ENCODE results near the gene STEAP3. TPM values are rescaled to one million over a fixed set of nuclear protein-coding genes. Genes with fewer than 3 reads are reported as not detected.

The STEAP3 gene
- total RNA-seq, 1 donor from 2014 or later: 0.15 TPM

DNA sequence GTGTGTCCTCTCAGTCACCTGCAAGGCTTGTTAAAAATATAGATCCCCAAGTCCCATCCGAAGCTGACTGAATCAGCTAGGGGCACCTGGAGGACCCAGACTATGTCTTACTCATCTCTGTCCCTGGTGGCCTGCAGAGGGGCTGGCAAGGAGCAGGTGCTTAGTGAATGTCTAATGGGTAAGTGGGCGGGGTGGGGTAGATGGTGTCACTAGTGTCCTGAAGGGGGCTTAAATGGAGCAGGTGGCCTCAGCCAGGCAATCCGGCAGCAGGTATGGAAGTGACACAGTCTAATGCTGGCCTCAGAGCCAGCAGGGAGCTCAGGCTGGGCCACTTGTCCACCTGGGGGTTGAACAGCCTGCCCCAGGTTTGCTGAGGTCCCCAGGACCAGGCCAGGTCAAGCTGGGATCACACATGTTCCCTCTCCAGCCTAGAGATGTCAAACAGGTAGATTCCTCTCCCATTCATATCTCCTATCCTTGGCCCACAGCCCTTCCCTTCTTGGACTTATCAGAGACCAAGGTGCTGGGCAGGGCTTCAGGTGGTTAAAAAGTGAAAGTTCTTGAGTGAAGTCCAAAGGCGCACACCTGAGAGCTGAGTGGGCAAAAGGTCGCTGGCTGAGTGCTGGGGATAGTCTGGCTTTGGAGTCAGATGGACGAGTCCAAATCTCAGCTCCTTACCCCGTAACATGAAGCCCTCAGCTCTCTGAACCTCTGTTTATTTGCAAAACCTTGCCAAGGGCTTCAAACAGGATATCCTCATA, 1.7 kb downstream of the STEAP3 start:
- intact Hi-C loops (cut with micrococcal nuclease): no loop called here

DNA sequence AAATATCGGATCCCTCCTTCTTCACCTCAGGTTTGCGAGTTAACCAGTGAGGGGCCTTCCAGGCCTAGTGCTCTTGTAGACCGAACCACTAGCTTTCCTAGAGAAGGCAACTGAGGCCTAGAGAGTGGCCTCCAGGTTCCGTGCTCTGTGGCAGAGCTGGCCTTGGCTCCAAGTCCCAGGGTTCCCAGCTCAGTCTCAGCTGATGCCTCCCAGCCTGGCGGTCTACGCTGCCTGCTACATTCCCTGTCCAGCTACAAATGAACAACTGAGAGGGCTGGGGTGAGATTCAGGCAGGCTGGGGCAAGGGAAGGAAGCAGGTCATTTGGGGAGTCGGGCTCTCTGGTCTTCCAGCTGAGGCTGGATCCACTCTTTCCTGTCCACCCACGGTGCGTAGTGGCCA, 2.3 kb downstream of the STEAP3 start:
- intact Hi-C loops (cut with micrococcal nuclease): no loop called here

DNA sequence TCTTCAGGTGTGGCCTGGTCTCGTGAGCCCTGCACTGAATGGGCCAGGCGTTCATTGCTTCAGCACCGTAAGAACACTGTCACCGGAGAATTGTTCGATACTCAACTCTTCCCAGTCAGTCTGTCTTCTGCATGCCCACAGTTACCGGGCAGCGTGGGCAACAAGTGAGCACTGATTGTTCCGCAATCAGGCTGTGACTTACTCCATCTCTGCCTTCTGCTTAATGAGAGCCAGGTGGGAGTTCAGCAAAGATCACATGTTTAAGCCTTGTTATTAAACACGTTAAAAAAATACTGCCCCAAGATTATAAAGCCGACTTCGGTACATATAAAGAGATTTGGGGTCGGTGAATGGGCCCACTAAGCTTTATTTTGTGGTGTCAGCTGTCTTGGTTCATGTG, 3.7 kb downstream of the STEAP3 start:
- intact Hi-C loops (cut with micrococcal nuclease): no loop called here

DNA sequence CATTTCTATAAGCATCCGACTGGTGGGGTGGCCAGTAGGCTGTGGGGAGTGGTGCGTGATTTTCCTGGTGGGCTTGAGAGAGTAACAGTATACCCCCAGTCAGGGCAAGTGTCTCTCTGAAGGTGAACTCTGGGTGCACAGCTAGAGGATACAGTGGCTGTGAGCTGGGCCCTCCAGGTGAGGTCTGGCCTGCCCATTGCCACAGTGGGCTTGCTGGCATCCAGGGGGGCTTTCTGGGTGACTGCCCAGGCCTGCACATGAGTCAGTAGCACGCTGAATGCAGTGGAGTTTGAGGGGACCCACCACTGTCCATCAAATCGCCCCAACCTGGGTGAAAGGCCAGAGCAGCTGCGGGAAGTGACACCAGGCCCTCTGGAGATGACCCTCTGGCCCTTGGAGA, 4.5 kb downstream of the STEAP3 start:
- intact Hi-C loops (cut with micrococcal nuclease): no loop called here

DNA sequence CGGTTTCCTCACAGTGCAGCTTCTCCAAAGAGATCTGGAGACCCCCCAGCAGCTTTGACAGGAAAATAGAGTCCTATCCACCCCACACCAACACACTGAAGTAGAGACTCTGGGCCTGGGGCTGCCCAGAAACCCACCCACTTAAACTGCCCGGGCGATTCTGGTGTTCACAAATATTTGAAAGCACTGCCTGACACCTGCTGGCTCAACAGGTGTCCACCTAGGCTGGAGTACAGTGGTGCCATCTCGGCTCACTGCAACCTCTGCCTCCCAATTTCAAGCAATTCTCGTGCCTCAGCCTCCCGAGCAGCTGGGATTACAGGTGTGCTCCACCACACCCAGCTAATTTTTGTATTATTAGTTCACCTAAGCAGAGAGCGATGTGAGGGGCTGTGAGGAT, 5.3 kb downstream of the STEAP3 start:
- intact Hi-C loops (cut with micrococcal nuclease): no loop called here

DNA sequence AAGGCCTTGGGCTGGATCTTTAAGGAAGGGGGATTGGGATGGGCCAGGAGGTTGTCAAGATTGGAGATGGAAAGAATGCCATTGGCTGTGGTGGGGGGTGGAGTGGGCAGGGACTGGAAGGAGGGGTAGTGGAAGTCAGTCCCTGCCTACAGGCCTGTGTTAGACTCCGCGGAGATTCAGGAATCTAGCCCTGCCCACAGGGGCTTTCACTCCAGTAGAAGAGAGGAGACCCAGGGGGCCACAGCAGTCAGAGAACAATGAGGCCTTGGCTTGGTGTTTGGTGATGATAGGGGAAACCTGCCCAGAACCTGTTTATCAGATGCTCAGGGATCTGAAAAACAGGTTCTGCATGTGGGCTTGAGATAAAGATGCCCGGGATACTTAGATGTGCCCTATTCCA, 6.1 kb downstream of the STEAP3 start:
- intact Hi-C loops (cut with micrococcal nuclease): no loop called here

DNA sequence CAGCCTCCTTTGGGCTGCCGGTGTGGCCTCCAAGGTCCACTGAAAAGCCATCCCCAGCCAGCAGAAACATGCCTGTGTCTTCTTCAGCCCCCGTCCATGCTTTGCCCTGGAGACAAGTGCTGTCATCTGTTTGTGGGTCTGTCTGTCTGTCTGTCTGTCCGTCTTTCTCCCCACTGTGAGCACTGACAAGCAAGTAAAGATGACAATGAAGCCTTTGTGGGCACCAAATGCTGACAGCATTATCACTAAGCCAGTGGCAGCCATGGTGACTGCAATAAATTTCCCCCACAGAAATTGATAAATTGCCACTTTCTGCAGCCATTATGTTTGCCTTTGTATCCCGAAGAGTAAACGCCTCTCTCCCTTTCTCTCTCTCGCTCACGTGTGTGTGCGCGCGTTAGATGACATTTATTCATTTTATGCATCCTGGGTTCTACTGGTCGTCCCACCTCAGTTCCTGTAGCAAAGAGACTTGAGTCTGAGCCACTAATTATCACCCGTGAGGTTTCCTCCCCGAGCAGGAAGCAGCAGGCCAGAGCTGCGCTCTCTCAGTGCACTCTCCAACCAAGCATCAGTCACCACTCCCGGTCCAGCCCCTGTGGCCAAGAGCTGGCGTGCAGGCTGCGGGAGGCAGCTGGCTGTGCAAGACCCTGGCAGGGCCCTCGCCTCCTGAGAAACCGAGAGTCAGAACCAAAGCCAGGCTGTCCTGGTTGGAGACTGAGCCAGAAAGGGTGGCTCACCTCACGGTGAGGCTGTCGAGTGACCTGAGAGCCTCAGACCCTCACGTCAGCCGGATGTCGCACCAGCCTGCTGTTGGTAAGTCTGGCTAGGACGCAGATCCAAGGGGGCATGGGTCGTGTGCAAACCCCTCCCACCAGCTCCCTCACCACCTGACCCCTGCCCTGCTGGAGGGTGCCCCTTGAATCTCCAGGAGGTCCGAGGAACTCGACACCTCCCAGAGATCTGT, 6.9 kb downstream of the STEAP3 start:
- intact Hi-C loops (cut with micrococcal nuclease): no loop called here

DNA sequence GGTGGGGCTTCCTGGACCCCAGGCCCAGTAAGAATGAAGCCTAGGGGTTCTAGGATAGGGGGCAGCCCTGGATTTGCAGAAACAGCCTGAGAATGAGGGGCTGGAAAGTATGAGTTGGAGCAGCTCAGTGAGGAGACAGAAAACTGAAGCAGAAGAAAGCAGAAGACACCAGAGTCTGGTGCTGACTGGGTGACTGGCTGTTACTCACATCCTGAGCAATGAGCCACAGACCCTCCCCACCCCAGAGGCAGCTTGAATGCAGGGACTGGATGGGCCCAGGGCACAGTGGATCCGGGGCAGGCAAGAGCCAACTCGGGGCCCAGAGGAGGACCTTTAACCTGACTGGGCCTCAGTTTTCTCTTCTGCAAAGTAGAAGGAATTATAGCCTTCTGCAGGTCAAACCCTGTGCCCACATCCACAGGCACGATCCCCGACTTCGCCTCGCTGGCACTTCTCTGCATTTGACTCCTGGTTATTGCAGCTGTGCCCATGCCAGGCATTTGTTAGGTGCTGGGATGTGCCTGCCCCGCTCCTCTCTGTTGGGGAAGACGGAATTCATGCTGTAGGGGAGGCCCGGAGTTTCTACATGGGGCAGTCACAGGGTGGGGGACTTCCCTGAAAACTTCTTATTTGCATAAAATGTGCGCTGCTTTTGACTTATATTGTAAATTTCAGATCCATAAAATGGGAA, 8.5 kb downstream of the STEAP3 start:
- intact Hi-C loops (cut with micrococcal nuclease): no loop called here

DNA sequence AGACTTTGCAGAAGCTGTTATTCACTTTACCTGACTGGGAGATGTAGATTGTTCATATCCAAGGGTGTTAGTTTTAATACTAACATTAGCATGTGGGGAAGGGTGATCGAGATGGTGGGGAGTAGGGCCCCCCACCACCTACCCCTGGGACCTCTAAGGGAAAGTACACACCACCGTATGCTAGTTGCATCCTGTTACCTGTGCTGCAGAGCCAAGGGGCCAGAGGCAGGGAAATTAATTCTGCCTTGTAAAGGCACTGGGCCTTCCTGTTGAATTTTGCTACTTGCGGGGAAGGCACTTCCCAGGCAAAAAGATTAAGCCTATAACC, 9.0 kb downstream of the STEAP3 start:
- intact Hi-C loops (cut with micrococcal nuclease): no loop called here

DNA sequence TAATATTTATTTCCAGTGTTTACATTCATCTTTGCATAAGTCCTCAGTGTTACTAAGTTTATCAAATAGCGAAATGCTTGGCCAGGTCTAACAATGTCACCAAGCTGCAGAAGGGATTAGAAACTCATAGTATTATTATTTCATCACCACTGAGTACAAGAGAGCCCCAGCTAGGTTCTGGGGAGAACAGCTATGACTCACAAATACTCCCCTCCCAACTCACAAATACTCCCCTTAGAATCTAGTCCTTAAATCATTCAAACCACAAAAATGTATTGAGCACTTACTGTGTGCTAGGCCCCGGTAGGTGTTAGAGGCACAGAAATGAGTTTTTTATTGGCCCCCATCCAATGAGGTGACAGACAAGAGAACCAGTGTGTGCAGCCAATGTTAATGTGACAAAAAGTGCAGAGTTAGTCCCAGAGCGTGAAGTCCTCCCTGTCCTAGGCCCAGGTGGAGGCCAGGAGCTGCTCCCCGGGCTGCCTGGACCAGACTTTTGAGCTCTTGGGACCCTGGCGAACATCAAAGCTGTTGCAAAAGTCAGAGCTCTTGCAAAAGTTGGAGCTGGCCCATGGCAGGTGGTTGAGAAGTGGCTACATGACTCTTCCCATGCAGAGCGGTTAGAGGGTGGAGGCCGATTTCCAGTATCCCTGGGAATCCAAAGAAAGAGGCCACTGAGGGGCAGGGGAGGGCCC, 9.8 kb downstream of the STEAP3 start:
- intact Hi-C loops (cut with micrococcal nuclease): no loop called here

DNA sequence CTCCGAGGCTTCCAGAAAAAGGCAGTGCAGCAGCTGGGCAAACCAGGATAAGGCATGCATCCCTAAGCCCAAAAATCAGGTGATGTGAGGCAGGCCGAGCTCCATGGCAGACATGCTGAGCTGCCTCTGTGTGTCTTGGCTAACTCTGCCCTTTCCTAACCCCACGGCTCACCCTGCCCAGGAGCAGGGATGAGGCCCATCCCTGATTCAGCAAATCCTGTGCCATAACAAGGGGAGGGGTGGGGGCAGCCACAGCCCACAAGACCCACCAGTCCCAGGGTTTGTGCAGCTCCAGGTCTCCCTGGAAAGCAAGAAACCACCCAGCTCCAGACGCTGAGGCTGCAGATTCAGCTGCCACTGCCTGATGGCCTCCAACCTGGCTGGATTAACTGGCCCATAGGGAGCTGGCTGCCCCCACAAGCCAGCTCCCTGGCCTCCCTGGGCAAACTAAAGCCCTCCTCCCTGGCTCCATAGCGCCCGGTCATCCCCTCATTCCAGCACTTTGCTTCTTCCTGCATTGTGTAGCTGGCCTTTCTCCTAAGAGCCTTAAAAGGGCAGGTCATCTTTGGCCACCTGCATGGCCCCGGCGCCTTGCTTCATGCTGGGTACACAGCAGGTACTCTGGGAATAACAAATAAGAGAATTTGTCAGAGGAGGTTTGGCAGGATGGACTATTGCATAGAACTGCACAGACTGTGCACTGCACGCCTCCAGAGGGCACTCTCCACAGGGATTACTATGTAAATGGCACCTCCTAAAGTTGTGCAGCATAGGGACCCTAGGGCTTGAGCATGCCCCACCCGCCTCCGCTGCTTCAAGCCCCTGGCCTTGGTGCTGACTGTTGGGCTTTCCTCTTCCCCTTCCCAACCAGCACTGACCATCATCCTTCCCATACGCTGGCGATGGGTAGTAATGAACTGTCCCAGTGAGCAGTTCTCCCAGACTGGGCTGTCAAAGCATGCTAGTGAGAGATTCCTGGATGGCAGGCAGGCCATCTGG, 10.7 kb downstream of the STEAP3 start:
- intact Hi-C loops (cut with micrococcal nuclease): no loop called here

DNA sequence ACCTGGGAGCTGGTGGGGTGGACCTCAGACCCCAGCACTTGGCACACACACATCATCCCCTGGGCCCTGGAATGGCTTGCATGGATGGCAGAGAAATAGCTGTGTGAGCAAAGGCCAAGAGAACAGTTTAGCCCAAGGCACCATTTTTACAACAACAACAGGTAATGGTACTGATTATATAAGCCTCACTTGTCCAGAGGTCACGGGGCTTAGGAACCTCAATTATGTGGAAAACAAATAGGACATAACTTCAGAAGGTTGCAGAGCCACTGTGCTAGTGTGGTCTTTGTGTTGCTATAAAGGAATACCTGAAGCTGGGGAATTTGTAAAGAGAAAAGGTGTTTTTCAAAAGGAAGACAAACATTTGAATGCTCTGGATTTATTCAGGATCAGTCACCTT, 13.2 kb downstream of the STEAP3 start:
- intact Hi-C loops (cut with micrococcal nuclease): no loop called here

DNA sequence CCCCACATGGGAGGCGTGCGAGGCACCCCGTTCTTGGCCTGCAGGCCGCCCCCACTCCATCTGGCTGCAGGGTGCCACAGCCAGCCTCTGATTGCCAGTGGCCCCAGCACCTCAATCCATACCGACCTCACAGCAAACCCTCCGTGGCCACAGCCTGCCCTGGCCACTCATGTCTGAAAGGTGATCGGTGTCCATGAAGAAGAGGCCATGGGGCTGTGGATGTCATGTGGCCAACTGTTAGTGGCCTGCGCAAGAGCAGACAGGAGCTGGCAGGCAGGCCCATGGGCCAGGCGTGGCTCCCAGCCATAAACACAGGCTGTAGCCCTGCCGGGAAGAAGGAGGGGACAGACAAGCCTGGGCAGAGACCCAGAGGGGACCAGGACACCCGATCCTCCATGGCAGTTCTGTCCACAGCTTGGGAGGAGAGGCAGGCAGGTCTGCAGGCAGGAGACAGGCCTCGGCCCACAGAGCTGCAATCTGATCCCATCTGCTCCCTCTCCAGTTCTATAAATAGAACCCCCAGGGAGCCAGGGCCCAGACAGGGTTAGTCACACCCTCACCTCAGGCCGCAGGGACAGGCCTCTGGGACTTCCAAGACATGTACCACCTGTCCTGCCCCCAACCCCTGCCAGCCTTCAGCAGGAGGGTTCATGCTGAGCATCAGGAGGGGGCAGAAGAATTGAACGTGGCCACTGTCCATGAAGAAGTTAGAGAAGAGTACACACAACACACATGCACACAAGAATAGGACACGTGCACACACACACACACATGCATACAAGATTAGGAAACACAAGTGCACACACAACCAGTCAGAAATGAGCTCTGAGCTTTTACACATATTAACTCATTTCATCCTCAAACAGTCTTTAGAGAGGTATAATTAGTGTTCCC, 16.9 kb downstream of the STEAP3 start:
- intact Hi-C loops (cut with micrococcal nuclease): no loop called here

DNA sequence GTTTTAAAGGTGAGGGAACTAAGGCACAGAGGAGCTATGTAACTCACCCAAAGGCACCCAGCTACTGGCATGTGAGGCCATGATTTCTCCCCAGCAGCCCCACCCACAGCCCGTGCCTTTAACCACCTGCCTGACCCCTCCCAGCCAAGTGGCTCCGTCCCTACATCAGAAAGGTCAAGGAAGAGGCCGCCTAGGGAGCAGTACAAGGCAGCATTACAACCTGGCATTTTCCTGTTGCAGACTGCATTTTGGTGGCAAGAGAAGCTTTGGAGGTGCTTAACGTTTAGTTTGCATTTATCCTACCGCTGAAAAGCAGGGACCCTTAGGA, 17.5 kb downstream of the STEAP3 start:
- intact Hi-C loops (cut with micrococcal nuclease): no loop called here

DNA sequence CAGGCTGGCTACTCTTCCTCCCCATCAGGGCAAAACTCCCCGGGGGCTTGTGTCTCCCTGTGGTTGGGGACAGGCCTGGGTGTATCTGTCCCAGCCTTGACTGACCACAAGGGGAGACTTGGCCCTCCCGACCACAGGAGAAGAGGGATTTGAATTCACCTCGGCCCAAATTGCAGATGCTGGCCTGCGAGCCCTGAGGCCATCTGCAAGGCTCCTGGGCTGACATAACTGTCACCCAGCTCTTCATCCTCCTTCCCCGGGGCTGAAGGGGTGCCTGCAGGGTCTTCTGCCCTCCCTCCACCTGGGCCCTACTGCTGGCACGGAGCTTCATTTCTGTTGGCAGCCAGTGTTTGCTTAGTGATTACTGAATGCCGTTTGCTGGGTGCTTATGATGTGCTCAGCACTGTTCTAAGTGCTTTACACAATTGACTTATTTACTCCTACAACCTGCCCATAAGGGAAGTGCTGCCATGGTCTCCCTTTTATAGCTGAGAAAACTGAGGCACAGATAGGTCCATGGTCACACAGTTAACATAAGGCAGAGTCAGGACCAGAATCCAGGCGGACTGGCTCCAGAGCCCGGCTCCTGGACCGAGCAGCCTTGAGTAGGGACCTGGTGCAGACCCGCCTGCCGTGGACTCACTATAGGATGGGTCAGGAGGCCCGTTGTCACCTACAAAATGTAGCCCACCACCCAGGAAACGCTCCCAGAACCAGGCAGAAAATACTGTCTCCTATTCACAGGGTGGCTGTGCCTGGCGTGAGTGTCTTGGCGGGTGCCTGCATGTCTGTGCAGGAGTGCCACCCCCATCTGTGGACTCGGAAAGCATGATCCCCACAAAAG, 18.9 kb downstream of the STEAP3 start:
- intact Hi-C loops (cut with micrococcal nuclease): loop anchor here (2.0 kb wide), 1 partner anchor 22 kb away; no protein-coding TSS in a partner anchor

DNA sequence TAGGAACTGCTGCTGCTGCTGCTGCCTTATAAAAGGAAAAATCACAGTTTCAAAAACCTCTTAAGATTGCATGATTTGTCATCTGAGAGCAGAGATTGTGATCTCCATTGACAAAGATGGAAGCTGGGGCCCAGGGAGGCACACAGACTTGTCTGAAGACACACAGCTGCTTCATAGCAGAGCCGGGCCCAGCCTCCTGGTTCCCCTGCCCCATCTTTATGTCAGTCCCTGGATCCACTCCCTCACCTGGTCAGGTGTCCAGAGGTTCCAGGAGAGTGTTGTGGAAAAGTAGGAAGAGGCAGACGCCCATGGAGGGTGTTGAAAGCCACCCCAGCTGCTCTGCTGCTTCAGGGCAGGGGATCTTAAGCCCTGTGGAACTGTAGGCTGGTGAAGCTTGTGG, 20.0 kb downstream of the STEAP3 start:
- intact Hi-C loops (cut with micrococcal nuclease): loop anchor here (2.0 kb wide), 1 partner anchor 21 kb away; no protein-coding TSS in a partner anchor

DNA sequence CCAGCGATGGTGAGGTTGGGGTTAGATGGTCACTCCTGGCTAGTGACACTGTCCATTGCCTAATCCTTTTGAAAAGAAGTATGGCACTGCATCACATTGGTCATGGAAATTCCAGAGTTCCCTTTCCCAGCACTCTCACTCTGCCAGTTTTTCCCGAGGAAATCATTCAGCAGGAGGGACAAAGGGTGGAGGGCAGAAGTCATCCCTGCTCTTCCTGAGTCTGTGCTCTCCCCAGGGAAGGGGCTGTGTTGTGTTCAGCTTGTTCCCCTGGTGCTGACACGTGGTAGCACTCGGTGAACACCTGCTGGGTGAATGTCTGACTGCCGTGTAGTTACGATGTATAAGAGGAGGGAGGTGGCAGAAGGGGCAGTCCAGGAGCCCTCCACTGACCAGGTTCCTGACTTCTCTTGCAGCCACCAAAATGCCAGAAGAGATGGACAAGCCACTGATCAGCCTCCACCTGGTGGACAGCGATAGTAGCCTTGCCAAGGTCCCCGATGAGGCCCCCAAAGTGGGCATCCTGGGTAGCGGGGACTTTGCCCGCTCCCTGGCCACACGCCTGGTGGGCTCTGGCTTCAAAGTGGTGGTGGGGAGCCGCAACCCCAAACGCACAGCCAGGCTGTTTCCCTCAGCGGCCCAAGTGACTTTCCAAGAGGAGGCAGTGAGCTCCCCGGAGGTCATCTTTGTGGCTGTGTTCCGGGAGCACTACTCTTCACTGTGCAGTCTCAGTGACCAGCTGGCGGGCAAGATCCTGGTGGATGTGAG, 21.6 kb downstream of the STEAP3 start:
- intact Hi-C loops (cut with micrococcal nuclease): no loop called here

DNA sequence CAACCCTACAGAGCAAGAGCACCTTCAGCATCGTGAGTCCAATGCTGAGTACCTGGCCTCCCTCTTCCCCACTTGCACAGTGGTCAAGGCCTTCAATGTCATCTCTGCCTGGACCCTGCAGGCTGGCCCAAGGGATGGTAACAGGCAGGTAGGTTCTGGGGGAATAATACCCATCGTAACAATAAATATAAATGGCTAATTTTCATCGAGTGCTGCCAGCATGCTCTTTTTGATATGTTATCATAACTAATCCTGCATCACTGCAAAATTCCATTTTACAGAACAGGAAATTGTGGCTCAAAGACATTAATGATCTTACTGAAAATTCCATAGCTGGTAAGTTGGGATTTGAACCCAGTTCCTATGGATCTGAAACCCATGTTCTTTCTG, 22.2 kb downstream of the STEAP3 start:
- intact Hi-C loops (cut with micrococcal nuclease): no loop called here

All from T-helper 1 cell treated with Interleukin-12 subunit alpha and Interleukin-12 subunit beta and Interleukin-4 antibody, amounts not matched to agents 30 ng/mL and 1 ng/mL, for 36 hours (primary cell).